Stimulated activated CD8-positive, alpha-beta memory T cell treated with anti-CD3 and anti-CD28 coated beads, Interleukin-7, amount 100 ng/mL, for 4 hours (primary cell): ENCODE results near the gene CDK5RAP2.

ENCODE experiments used
- DNase-seq, 2 donors: peaks; one replicate each; pipeline ENCODE4 v3.0.0-alpha.2; 2020; ENCODE audit warnings: low read depth in 2 of 2

CDK5RAP2 gene

GRCh38 chr9:120403543-120403856 is 176.5 kb downstream of the CDK5RAP2 start:
- DNase-seq: no peak

GRCh38 chr9:120402741-120403542 is 177.0 kb downstream of the CDK5RAP2 start:
- DNase-seq: no peak

- DNase-seq: no peak
These were observed 180.0 kb downstream of the CDK5RAP2 start for GRCh38 chr9:120399940-120400339.

GRCh38 chr9:120398286-120398685 is 181.7 kb downstream of the CDK5RAP2 start:
- DNase-seq: no peak

- DNase-seq: no peak
These were observed 182.5 kb downstream of the CDK5RAP2 start for GRCh38 chr9:120397453-120397852.

GRCh38 chr9:120396931-120397330 is 183.0 kb downstream of the CDK5RAP2 start:
- DNase-seq: no peak

GRCh38 chr9:120396418-120396817 is 183.5 kb downstream of the CDK5RAP2 start:
- DNase-seq: no peak

GRCh38 chr9:120395376-120395775 is 184.6 kb downstream of the CDK5RAP2 start:
- no peak for DNase-seq

- peak in 1 of 2 donors; percentile 22 for DNase-seq
These were observed 185.8 kb downstream of the CDK5RAP2 start for GRCh38 chr9:120394058-120394669.

- DNase-seq: no peak
These were observed 186.4 kb downstream of the CDK5RAP2 start for GRCh38 chr9:120393386-120394057.

GRCh38 chr9:120392711-120393110 is 187.3 kb downstream of the CDK5RAP2 start:
- DNase-seq: no peak

GRCh38 chr9:120392245-120392644 is 187.7 kb downstream of the CDK5RAP2 start:
- no peak for DNase-seq

GRCh38 chr9:120391691-120392090 is 188.3 kb downstream of the CDK5RAP2 start:
- no peak for DNase-seq

- no peak for DNase-seq
These were observed 189.3 kb downstream of the CDK5RAP2 start for GRCh38 chr9:120390637-120391190.

GRCh38 chr9:120389867-120390266 is 190.1 kb downstream of the CDK5RAP2 start:
- no peak for DNase-seq

GRCh38 chr9:120389300-120389699 is 190.7 kb downstream of the CDK5RAP2 start:
- no peak for DNase-seq

- no peak for DNase-seq
These were observed 191.7 kb downstream of the CDK5RAP2 start for GRCh38 chr9:120388003-120388855.

GRCh38 chr9:120387257-120388002 is 192.5 kb downstream of the CDK5RAP2 start:
- no peak for DNase-seq

GRCh38 chr9:120386390-120387131 is 193.4 kb downstream of the CDK5RAP2 start:
- DNase-seq: no peak
